ENCODE data around the gene AHDC1. TPM values are rescaled to one million over a fixed set of nuclear protein-coding genes. Genes with fewer than 3 reads are reported as not detected.

AHDC1 gene
- total and polyA plus RNA-seq, 9 of the 15 experiments (the other 6 are each of a cell fraction or from before 2014, with no cell fraction given): 0.21 to 36.4 (median 4.7) TPM

DNA sequence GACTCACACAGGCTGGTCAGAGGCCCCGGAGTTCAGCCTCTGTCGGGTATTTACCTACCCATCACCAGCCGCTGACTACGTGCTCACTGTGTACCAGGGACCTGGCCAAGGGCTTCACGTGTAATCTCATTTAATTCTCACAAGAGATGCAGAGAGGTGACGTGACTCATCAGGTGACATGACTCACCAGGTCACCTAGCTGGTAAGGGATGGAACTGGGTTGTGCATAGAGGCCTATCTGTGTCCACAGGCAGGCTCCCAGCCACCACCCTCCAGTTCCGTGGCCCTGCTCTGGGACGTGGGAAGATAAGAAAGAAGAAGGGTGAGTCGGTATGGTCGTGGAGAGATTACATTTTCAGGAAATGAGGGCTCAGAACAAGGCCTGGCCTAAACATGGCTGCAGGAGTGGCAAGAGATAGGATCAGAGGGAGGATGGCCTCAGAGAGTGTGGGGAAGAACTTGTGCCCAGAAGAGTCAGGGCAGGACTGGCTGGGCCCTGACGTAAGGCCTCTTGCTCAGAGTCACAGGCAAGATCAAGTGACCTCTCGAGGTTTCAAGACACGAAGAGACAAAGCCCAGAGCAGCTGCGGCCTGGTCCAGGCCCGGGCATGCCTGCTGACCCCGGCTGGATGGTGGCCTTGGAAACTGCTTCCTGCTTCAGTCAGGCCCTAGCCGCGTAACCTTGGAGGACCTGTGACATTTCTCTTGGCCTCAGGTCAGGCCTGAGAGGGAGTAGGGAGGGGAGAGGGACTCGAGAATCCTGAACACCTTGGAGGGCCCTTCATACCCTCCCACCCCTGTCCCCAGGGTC is 61.3 kb downstream of the AHDC1 start (continued):
- TF ChIP-seq POLR3G (IDR thresholded peaks at IDR 0.05; ENCODE audit: extremely low read depth, insufficient read length, insufficient replicate concordance): no peak
- TF ChIP-seq KAT8 (IDR thresholded peaks at IDR 0.05; ENCODE audit: low read depth): no peak
- no peak for TF ChIP-seq HNRNPUL1 (IDR thresholded peaks at IDR 0.05; ENCODE audit: low read length)
- TF ChIP-seq ZNF609 (CRISPR knock-in tag; IDR thresholded peaks at IDR 0.05; ENCODE audit: borderline replicate concordance): peak; percentile 94; the same call in 1 of the 2 replicates
- peak; percentile 98 for TF ChIP-seq ZNF644 (tag; IDR thresholded peaks at IDR 0.05; ENCODE audit: low read depth)
- peak; percentile 57 to 69 for TF ChIP-seq NRF1 (conservative IDR thresholded peaks at IDR 0.05 in 1 of 2, IDR thresholded peaks at IDR 0.05 in 1 of 2)
- TF ChIP-seq CHD4 (IDR thresholded peaks at IDR 0.05; ENCODE audit: insufficient read depth, insufficient replicate concordance, low read depth, low read length, poor library complexity, severe bottlenecking): no peak
- TF ChIP-seq HDAC3 (IDR thresholded peaks at IDR 0.05; ENCODE audit: borderline replicate concordance, partially characterized antibody): peak; percentile 97
- TF ChIP-seq NR2C1 (IDR thresholded peaks at IDR 0.05): peak; percentile 87
- TF ChIP-seq NR2C1 (tag; IDR thresholded peaks at IDR 0.05): peak; percentile 96
- TF ChIP-seq ZNF316 (IDR thresholded peaks at IDR 0.05): peak; percentile 71
- TF ChIP-seq BCLAF1 (IDR thresholded peaks at IDR 0.05; ENCODE audit: borderline replicate concordance in 1 of 2, control insufficient read depth in 1 of 2, low read depth in 2 of 2, low read length in 1 of 2): 0 out of 4 replicates have a peak, but pooled peaks of 1 of the 2 experiments have one; percentile 76
- TF ChIP-seq ZNF140 (CRISPR knock-in tag; IDR thresholded peaks at IDR 0.05): peak; percentile 83
- TF ChIP-seq BMI1 (IDR thresholded peaks at IDR 0.05; ENCODE audit: low read length): no peak
- no peak; a peak in 1 of 6 replicates for TF ChIP-seq CTCF (IDR thresholded peaks at IDR 0.05 in 2 of 3, conservative IDR thresholded peaks at IDR 0.05 in 1 of 3; ENCODE audit: insufficient read depth in 2 of 3, low read depth in 1 of 3, low read length in 3 of 3)
- peak; percentile 91 for TF ChIP-seq GTF2A2 (tag; IDR thresholded peaks at IDR 0.05)
- TF ChIP-seq MTF1 (CRISPR knock-in tag; IDR thresholded peaks at IDR 0.05; ENCODE audit: borderline replicate concordance): peak; percentile 84

Data from K562 (cell line).